ENCODE results near the gene PRICKLE1.

The PRICKLE1 gene

GRCh38 chr12:42564996-42565395 lies 24.6 kb downstream of the PRICKLE1 start:
- no peak for TF ChIP-seq CTCF (IDR thresholded peaks at IDR 0.05; ENCODE audit: low read depth, low read length, missing control alignments)
- in situ Hi-C loops (cut with HindIII; ENCODE audit: low pct_ligation_motif_present, low sequenced_read_pairs) = no loop called here
- no peak overlapping the region for H3K4me3 ChIP-seq (ENCODE audit: low read depth, low read length)
- no peak overlapping the region for H3K27ac ChIP-seq
- DNase-seq = no peak
- H3K27me3 ChIP-seq (replicated peaks) = no peaks in the 10 kb centered on the region
- H3K36me3 ChIP-seq (replicated peaks) = no peaks in the 10 kb centered on the region

- Histone ChIP-seq H3K4me3 (ENCODE audit: low read depth, low read length) (no peak overlapping the region), H3K27ac (no peak overlapping the region), H3K27me3 (replicated peaks) (no peaks in the 10 kb centered on the region), H3K36me3 (replicated peaks) (no peaks in the 10 kb centered on the region)
- no peak for DNase-seq
- TF ChIP-seq CTCF (IDR thresholded peaks at IDR 0.05; ENCODE audit: low read depth, low read length, missing control alignments) = no peak
- in situ Hi-C loops (cut with HindIII; ENCODE audit: low pct_ligation_motif_present, low sequenced_read_pairs) = no loop called here
These were observed 25.0 kb downstream of the PRICKLE1 start for GRCh38 chr12:42564556-42564955.

- H3K4me3 ChIP-seq (ENCODE audit: low read depth, low read length) = no peak overlapping the region
- in situ Hi-C loops (cut with HindIII; ENCODE audit: low pct_ligation_motif_present, low sequenced_read_pairs) = no loop called here
- H3K27me3 ChIP-seq (replicated peaks) = no peaks in the 10 kb centered on the region
- H3K36me3 ChIP-seq (replicated peaks) = no peaks in the 10 kb centered on the region
- no peak for TF ChIP-seq CTCF (IDR thresholded peaks at IDR 0.05; ENCODE audit: low read depth, low read length, missing control alignments)
- DNase-seq = no peak
- H3K27ac ChIP-seq = no peak overlapping the region
These were observed 28.6 kb downstream of the PRICKLE1 start for GRCh38 chr12:42560977-42561376.

GRCh38 chr12:42557586-42558172 lies 31.9 kb downstream of the PRICKLE1 start:
- Histone ChIP-seq H3K36me3 (replicated peaks) (no peaks in the 10 kb centered on the region), H3K27ac (no peak overlapping the region), H3K4me3 (ENCODE audit: low read depth, low read length) (no peak overlapping the region), H3K27me3 (replicated peaks) (no peaks in the 10 kb centered on the region)
- no peak for TF ChIP-seq CTCF (IDR thresholded peaks at IDR 0.05; ENCODE audit: low read depth, low read length, missing control alignments)
- no peak for DNase-seq
- in situ Hi-C loops (cut with HindIII; ENCODE audit: low pct_ligation_motif_present, low sequenced_read_pairs) = no loop called here

GRCh38 chr12:42556917-42557316 lies 32.6 kb downstream of the PRICKLE1 start:
- in situ Hi-C loops (cut with HindIII; ENCODE audit: low pct_ligation_motif_present, low sequenced_read_pairs) = no loop called here
- no peak for DNase-seq
- TF ChIP-seq CTCF (IDR thresholded peaks at IDR 0.05; ENCODE audit: low read depth, low read length, missing control alignments) = no peak
- H3K36me3 ChIP-seq (replicated peaks) = no peaks in the 10 kb centered on the region
- no peak overlapping the region for H3K27ac ChIP-seq
- no peak overlapping the region for H3K4me3 ChIP-seq (ENCODE audit: low read depth, low read length)
- H3K27me3 ChIP-seq (replicated peaks) = no peaks in the 10 kb centered on the region

- Histone ChIP-seq H3K27ac (no peak overlapping the region), H3K27me3 (replicated peaks) (no peaks in the 10 kb centered on the region), H3K36me3 (replicated peaks) (no peaks in the 10 kb centered on the region), H3K4me3 (ENCODE audit: low read depth, low read length) (no peak overlapping the region)
- no peak for TF ChIP-seq CTCF (IDR thresholded peaks at IDR 0.05; ENCODE audit: low read depth, low read length, missing control alignments)
- no peak for DNase-seq
- in situ Hi-C loops (cut with HindIII; ENCODE audit: low pct_ligation_motif_present, low sequenced_read_pairs) = no loop called here
These were observed 36.7 kb downstream of the PRICKLE1 start for GRCh38 chr12:42552822-42553221.
